Mesendoderm (in vitro differentiated cells): ENCODE data around the gene MIA2. TPM values are rescaled to one million over a fixed set of nuclear protein-coding genes. Genes with fewer than 3 reads are reported as not detected.

ENCODE experiments used
- DNase-seq: peaks from one replicate; pipeline ENCODE4 v3.0.0; 2013
- H2AK5ac ChIP-seq: 2 replicates; pipeline ENCODE4 v1.6.1; 2013; ENCODE audit warnings: low read length, inconsistent platforms
- H2BK120ac ChIP-seq: 2 replicates; pipeline ENCODE4 v1.6.1; 2013; ENCODE audit warnings: low read depth, mild to moderate bottlenecking, low read length, moderate library complexity, mixed read lengths
- H2BK15ac ChIP-seq: replicated peaks from 2 replicates; pipeline ENCODE4 v1.6.1; 2013; ENCODE audit warnings: low read depth, mild to moderate bottlenecking, moderate library complexity
- H2BK5ac ChIP-seq: 2 replicates; pipeline ENCODE4 v1.6.1; 2013; ENCODE audit warnings: low read length, inconsistent platforms
- H3K18ac ChIP-seq: 2 replicates; pipeline ENCODE4 v1.6.1; 2013; ENCODE audit warnings: mild to moderate bottlenecking, low read length, mixed read lengths
- H3K23ac ChIP-seq: one replicate; pipeline ENCODE4 v1.6.1; 2013; ENCODE audit warnings: low read length
- H3K27ac ChIP-seq: 2 replicates; pipeline ENCODE4 v1.5.1; 2013; ENCODE audit warnings: low read depth, mild to moderate bottlenecking, inconsistent platforms, low read length, moderate library complexity
- H3K27me3 ChIP-seq: 2 replicates; pipeline ENCODE4 v1.6.1; 2013; ENCODE audit warnings: low read length, control low read depth, mild to moderate bottlenecking, inconsistent platforms; ENCODE audit not compliant: insufficient read depth, poor library complexity
- H3K36me3 ChIP-seq: 2 replicates; pipeline ENCODE4 v1.6.1; 2013; ENCODE audit warnings: low read length, inconsistent platforms; ENCODE audit not compliant: control insufficient read depth, insufficient read depth
- H3K4ac ChIP-seq: one replicate; pipeline ENCODE4 v1.6.1; 2013; ENCODE audit warnings: low read depth, mild to moderate bottlenecking, low read length, moderate library complexity
- H3K4me1 ChIP-seq: 2 replicates; pipeline ENCODE4 v1.6.1; 2013; ENCODE audit warnings: low read depth, low read length, inconsistent platforms; ENCODE audit not compliant: control insufficient read depth
- H3K4me2 ChIP-seq: 2 replicates; pipeline ENCODE4 v1.6.1; 2013; ENCODE audit warnings: low read length
- H3K4me3 ChIP-seq: 2 replicates; pipeline ENCODE4 v1.5.1; 2013; ENCODE audit warnings: mild to moderate bottlenecking, low read length
- H3K56ac ChIP-seq: one replicate; pipeline ENCODE4 v1.6.1; 2013; ENCODE audit warnings: low read length
- H3K79me1 ChIP-seq: 2 replicates; pipeline ENCODE4 v1.6.1; 2013; ENCODE audit warnings: low read length, inconsistent platforms
- H3K79me2 ChIP-seq: 2 replicates; pipeline ENCODE4 v1.6.1; 2013; ENCODE audit warnings: mild to moderate bottlenecking, low read length; ENCODE audit not compliant: control insufficient read depth, insufficient read depth
- H3K9ac ChIP-seq: 2 replicates; pipeline ENCODE4 v1.6.1; 2013; ENCODE audit warnings: low read length, inconsistent platforms
- H4K5ac ChIP-seq: one replicate; pipeline ENCODE4 v1.6.1; 2013; ENCODE audit warnings: low read length
- H4K8ac ChIP-seq: one replicate; pipeline ENCODE4 v1.6.1; 2013; ENCODE audit warnings: low read depth, mild to moderate bottlenecking, control low read depth, low read length, moderate library complexity
- WGBS: extraction: QIAGEN DNeasy Blood & Tissue Kit; methylation state at CpG from one replicate; pipeline ENCODE4 v1.1.7; 2013; ENCODE audit warnings: low lambda C conversion rate, missing lambda C conversion rate; ENCODE audit not compliant: insufficient coverage; ENCODE audit errors: extremely low coverage; 5-methylcytosine and 5-hydroxymethylcytosine counted together
- polyA plus RNA-seq, 2 experiments: library from polyadenylated mRNA; stranded (reverse); fragments of 200-250 nt; gene quantifications; one replicate each; pipeline ENCODE4 v1.2.3, GENCODE V29; 2013

MIA2 gene, protein sequence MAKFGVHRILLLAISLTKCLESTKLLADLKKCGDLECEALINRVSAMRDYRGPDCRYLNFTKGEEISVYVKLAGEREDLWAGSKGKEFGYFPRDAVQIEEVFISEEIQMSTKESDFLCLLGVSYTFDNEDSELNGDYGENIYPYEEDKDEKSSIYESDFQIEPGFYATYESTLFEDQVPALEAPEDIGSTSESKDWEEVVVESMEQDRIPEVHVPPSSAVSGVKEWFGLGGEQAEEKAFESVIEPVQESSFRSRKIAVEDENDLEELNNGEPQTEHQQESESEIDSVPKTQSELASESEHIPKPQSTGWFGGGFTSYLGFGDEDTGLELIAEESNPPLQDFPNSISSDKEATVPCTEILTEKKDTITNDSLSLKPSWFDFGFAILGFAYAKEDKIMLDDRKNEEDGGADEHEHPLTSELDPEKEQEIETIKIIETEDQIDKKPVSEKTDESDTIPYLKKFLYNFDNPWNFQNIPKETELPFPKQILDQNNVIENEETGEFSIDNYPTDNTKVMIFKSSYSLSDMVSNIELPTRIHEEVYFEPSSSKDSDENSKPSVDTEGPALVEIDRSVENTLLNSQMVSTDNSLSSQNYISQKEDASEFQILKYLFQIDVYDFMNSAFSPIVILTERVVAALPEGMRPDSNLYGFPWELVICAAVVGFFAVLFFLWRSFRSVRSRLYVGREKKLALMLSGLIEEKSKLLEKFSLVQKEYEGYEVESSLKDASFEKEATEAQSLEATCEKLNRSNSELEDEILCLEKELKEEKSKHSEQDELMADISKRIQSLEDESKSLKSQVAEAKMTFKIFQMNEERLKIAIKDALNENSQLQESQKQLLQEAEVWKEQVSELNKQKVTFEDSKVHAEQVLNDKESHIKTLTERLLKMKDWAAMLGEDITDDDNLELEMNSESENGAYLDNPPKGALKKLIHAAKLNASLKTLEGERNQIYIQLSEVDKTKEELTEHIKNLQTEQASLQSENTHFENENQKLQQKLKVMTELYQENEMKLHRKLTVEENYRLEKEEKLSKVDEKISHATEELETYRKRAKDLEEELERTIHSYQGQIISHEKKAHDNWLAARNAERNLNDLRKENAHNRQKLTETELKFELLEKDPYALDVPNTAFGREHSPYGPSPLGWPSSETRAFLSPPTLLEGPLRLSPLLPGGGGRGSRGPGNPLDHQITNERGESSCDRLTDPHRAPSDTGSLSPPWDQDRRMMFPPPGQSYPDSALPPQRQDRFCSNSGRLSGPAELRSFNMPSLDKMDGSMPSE (N-terminal part only)
- 12.0 TPM for polyA plus RNA-seq (2013, experiment 1 of 2)
- polyA plus RNA-seq (2013, experiment 2 of 2), result 11.9 TPM

GRCh38 chr14:39233680-39234326, at the start of gene MIA2:
MIA2 (plus strand) TSS chr14:39233915; CDS start chr14:39234115, 200 bp downstream.
- no peaks in the 10 kb centered on the region for H3K36me3 ChIP-seq
- no peak within 1 kb of the TSS for H3K27ac ChIP-seq
- no peak within 1 kb of the TSS for H3K4me3 ChIP-seq
- no peak for DNase-seq
- H3K9ac ChIP-seq, result no peak within 1 kb of the TSS
- H2BK120ac ChIP-seq, result no peak within 1 kb of the TSS
- no peak within 1 kb of the TSS for H2AK5ac ChIP-seq
- no CpG with 5 or more reads among the region's 7 CpGs for WGBS
- H3K18ac ChIP-seq, result no peak within 1 kb of the TSS
- H4K8ac ChIP-seq, result no peak within 1 kb of the TSS
- H3K27me3 ChIP-seq, result no peaks in the 10 kb centered on the region
- no peak within 1 kb of the TSS for H2BK5ac ChIP-seq
- H3K4me1 ChIP-seq, result no peaks in the 10 kb centered on the region
- no peak within 1 kb of the TSS for H3K56ac ChIP-seq
- no peaks in the 10 kb centered on the region for H3K79me2 ChIP-seq
- no peak within 1 kb of the TSS for H3K4ac ChIP-seq
- no peak within 1 kb of the TSS for H3K4me2 ChIP-seq
- H3K23ac ChIP-seq, result no peak within 1 kb of the TSS
- H2BK15ac ChIP-seq, result peak within 1 kb of the TSS; percentile 36
- no peaks in the 10 kb centered on the region for H3K79me1 ChIP-seq
- no peak within 1 kb of the TSS for H4K5ac ChIP-seq

DNA sequence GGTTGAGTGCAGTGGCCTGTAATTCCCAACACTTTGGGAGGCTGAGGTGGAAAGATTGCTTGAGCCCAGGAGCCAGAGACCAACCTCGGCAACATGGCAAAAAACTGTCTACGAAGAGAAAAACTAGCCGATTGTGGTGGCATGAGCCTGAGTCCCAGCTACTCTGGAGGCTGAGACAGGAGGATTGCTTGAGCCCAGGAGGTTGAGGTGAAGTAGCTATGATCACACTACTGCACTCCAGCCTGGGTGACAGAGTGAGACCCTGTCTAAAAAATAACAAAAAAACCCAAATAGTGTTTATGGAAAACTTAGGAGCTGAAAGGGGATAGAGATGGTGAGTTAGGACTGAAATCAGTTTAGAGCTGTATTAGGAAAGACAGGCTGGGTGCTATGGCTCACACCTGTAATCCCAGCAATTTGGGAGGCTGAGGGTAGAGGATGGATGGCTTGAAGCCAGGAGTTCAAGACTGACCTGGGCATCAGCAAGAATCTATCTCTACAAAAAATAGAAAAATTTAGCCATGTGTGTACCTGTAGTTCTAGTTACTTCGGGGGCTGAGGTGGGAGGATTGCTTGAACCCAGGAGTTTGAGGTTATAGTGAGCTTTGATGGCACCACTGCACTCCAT, 49.0 kb upstream of the MIA2 start:
- H2BK5ac ChIP-seq, result no peak overlapping the region
- H4K5ac ChIP-seq, result no peak overlapping the region
- no peak overlapping the region for H3K9ac ChIP-seq
- H3K56ac ChIP-seq, result no peak overlapping the region
- DNase-seq, result no peak
- no peak overlapping the region for H2BK15ac ChIP-seq
- peaks cover 4% of the 10 kb centered on the region for H3K79me1 ChIP-seq
- WGBS, result no CpG with 5 or more reads among the region's 4 CpGs
- H3K27me3 ChIP-seq, result no peaks in the 10 kb centered on the region
- H3K18ac ChIP-seq, result no peak overlapping the region
- no peak overlapping the region for H3K23ac ChIP-seq
- H3K4me1 ChIP-seq, result peaks cover 5% of the 10 kb centered on the region
- no peak overlapping the region for H4K8ac ChIP-seq
- H2AK5ac ChIP-seq, result no peak overlapping the region
- no peak overlapping the region for H3K4me3 ChIP-seq
- H3K27ac ChIP-seq, result no peak overlapping the region
- H2BK120ac ChIP-seq, result no peak overlapping the region
- peaks cover 4% of the 10 kb centered on the region for H3K79me2 ChIP-seq
- H3K4me2 ChIP-seq, result no peak overlapping the region
- H3K4ac ChIP-seq, result no peak overlapping the region
- peaks cover 10% of the 10 kb centered on the region for H3K36me3 ChIP-seq

GRCh38 chr14:39185256-39186049, 48.3 kb upstream of the MIA2 start:
- H2BK120ac ChIP-seq, result no peak overlapping the region
- no peak overlapping the region for H3K4me3 ChIP-seq
- WGBS, result no CpG with 5 or more reads among the region's 5 CpGs
- no peak overlapping the region for H3K27ac ChIP-seq
- H4K8ac ChIP-seq, result no peak overlapping the region
- no peak overlapping the region for H3K9ac ChIP-seq
- no peak overlapping the region for H3K4ac ChIP-seq
- H2AK5ac ChIP-seq, result no peak overlapping the region
- no peak overlapping the region for H2BK5ac ChIP-seq
- H3K18ac ChIP-seq, result no peak overlapping the region
- peaks cover 4% of the 10 kb centered on the region for H3K79me1 ChIP-seq
- H3K27me3 ChIP-seq, result no peaks in the 10 kb centered on the region
- peaks cover 5% of the 10 kb centered on the region for H3K4me1 ChIP-seq
- no peak overlapping the region for H2BK15ac ChIP-seq
- H3K4me2 ChIP-seq, result no peak overlapping the region
- H4K5ac ChIP-seq, result no peak overlapping the region
- H3K23ac ChIP-seq, result no peak overlapping the region
- peaks cover 9% of the 10 kb centered on the region for H3K36me3 ChIP-seq
- peaks cover 4% of the 10 kb centered on the region for H3K79me2 ChIP-seq
- DNase-seq, result no peak
- no peak overlapping the region for H3K56ac ChIP-seq

GRCh38 chr14:39186941-39187525, 46.7 kb upstream of the MIA2 start:
- H3K18ac ChIP-seq, result no peak overlapping the region
- no peak overlapping the region for H3K23ac ChIP-seq
- peak overlapping the region; percentile 51 for H3K27ac ChIP-seq
- no peak overlapping the region for H4K5ac ChIP-seq
- H2BK5ac ChIP-seq, result no peak overlapping the region
- no peak overlapping the region for H2AK5ac ChIP-seq
- no peaks in the 10 kb centered on the region for H3K79me2 ChIP-seq
- no peak overlapping the region for H3K4me3 ChIP-seq
- no peak overlapping the region for H4K8ac ChIP-seq
- no peak overlapping the region for H3K9ac ChIP-seq
- no peak overlapping the region for H3K4ac ChIP-seq
- no peak overlapping the region for H2BK120ac ChIP-seq
- no peak for DNase-seq
- H3K27me3 ChIP-seq, result no peaks in the 10 kb centered on the region
- no peak overlapping the region for H3K56ac ChIP-seq
- WGBS, result no CpG with 5 or more reads among the region's 4 CpGs
- peaks cover 2% of the 10 kb centered on the region for H3K4me1 ChIP-seq
- no peak overlapping the region for H3K4me2 ChIP-seq
- H3K79me1 ChIP-seq, result no peaks in the 10 kb centered on the region
- no peaks in the 10 kb centered on the region for H3K36me3 ChIP-seq
- H2BK15ac ChIP-seq, result no peak overlapping the region
